ENCODE results near the gene KASH5.

Gene KASH5

DNA sequence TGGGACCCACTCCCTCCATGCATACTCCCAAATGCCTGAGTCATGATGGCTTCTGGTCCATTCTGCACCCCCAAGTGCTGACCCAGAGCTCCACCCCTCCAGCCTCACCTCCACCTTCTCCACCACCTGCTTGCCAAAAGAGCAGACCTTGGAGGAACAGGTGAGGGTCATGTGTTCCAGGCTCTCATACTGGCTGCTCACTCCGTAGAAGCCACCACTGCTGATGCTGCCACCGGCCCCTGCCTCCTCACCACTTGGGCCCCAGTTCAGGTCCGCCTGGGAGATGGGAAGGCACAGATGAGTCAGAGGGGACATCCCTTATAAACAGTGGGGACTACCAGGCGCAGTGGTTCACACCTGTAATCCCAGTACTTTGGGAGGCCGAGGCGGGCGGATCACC lies 44.9 kb upstream of the KASH5 start:
- Histone ChIP-seq H3K36me3 (ENCODE audit: control insufficient read depth in 2 of 2, insufficient read depth in 1 of 2, low read length in 2 of 2) (peaks cover 28 to 69% of the 10 kb centered on the region in 2 experiments), H3K9me3 (ENCODE audit: control insufficient read depth, insufficient read depth, low read depth, low read length) (no peaks in the 10 kb centered on the region), H3K4me1 (ENCODE audit: control insufficient read depth, insufficient read depth, low read length) (peaks cover 7% of the 10 kb centered on the region; the same call in 1 of the 2 replicates), H3K4me3 (ENCODE audit: low read depth, low read length) (no peak overlapping the region), H3K27ac (ENCODE audit: extremely low read depth, low read depth, low read length) (no peak overlapping the region)
- no peak for TF ChIP-seq ZNF121 (tag by site-specific recombination; IDR thresholded peaks at IDR 0.05)
- TF ChIP-seq ZNF211 (tag by site-specific recombination; IDR thresholded peaks at IDR 0.05; ENCODE audit: low read depth): no peak
- TF ChIP-seq ZNF473 (tag by site-specific recombination; IDR thresholded peaks at IDR 0.05): no peak
- no peak for TF ChIP-seq ZFHX2 (tag by site-specific recombination; conservative IDR thresholded peaks at IDR 0.05)
- no peak for TF ChIP-seq ZNF76 (tag by site-specific recombination; IDR thresholded peaks at IDR 0.05; ENCODE audit: borderline replicate concordance, low read depth)
- TF ChIP-seq RBAK (tag by site-specific recombination; IDR thresholded peaks at IDR 0.05): no peak
- TF ChIP-seq ZNF157 (tag by site-specific recombination; IDR thresholded peaks at IDR 0.05): no peak
- TF ChIP-seq, protein P1, sequence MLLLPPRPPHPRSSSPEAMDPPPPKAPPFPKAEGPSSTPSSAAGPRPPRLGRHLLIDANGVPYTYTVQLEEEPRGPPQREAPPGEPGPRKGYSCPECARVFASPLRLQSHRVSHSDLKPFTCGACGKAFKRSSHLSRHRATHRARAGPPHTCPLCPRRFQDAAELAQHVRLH (tag by site-specific recombination; IDR thresholded peaks at IDR 0.05): no peak
- TF ChIP-seq, protein P2, sequence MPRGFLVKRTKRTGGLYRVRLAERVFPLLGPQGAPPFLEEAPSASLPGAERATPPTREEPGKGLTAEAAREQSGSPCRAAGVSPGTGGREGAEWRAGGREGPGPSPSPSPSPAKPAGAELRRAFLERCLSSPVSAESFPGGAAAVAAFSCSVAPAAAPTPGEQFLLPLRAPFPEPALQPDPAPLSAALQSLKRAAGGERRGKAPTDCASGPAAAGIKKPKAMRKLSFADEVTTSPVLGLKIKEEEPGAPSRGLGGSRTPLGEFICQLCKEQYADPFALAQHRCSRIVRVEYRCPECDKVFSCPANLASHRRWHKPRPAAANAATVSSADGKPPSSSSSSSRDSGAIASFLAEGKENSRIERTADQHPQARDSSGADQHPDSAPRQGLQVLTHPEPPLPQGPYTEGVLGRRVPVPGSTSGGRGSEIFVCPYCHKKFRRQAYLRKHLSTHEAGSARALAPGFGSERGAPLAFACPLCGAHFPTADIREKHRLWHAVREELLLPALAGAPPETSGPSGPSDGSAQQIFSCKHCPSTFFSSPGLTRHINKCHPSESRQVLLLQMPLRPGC (tag by site-specific recombination; IDR thresholded peaks at IDR 0.05): no peak
- no peak for TF ChIP-seq ZNF366 (tag by site-specific recombination; conservative IDR thresholded peaks at IDR 0.05)
- TF ChIP-seq, protein P3, sequence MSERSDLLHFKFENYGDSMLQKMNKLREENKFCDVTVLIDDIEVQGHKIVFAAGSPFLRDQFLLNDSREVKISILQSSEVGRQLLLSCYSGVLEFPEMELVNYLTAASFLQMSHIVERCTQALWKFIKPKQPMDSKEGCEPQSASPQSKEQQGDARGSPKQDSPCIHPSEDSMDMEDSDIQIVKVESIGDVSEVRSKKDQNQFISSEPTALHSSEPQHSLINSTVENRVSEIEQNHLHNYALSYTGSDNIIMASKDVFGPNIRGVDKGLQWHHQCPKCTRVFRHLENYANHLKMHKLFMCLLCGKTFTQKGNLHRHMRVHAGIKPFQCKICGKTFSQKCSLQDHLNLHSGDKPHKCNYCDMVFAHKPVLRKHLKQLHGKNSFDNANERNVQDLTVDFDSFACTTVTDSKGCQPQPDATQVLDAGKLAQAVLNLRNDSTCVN (tag by site-specific recombination; optimal IDR thresholded peaks at IDR 0.05): no peak
- TF ChIP-seq ZNF19 (tag by site-specific recombination; IDR thresholded peaks at IDR 0.05; ENCODE audit: low read depth): no peak
- no peak for TF ChIP-seq ZNF174 (tag by site-specific recombination; IDR thresholded peaks at IDR 0.05)
- TF ChIP-seq ZNF596 (tag by site-specific recombination; IDR thresholded peaks at IDR 0.05): no peak
- no peak for TF ChIP-seq ZNF521 (tag by site-specific recombination; IDR thresholded peaks at IDR 0.05)
- TF ChIP-seq KLF1 (tag by site-specific recombination; IDR thresholded peaks at IDR 0.05): no peak
- no peak for TF ChIP-seq ZSCAN23 (tag by site-specific recombination; IDR thresholded peaks at IDR 0.05)
- TF ChIP-seq, protein P4, sequence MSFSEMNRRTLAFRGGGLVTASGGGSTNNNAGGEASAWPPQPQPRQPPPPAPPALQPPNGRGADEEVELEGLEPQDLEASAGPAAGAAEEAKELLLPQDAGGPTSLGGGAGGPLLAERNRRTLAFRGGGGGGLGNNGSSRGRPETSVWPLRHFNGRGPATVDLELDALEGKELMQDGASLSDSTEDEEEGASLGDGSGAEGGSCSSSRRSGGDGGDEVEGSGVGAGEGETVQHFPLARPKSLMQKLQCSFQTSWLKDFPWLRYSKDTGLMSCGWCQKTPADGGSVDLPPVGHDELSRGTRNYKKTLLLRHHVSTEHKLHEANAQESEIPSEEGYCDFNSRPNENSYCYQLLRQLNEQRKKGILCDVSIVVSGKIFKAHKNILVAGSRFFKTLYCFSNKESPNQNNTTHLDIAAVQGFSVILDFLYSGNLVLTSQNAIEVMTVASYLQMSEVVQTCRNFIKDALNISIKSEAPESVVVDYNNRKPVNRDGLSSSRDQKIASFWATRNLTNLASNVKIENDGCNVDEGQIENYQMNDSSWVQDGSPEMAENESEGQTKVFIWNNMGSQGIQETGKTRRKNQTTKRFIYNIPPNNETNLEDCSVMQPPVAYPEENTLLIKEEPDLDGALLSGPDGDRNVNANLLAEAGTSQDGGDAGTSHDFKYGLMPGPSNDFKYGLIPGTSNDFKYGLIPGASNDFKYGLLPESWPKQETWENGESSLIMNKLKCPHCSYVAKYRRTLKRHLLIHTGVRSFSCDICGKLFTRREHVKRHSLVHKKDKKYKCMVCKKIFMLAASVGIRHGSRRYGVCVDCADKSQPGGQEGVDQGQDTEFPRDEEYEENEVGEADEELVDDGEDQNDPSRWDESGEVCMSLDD (tag by site-specific recombination; IDR thresholded peaks at IDR 0.05): no peak
- TF ChIP-seq KLF8 (tag by site-specific recombination; IDR thresholded peaks at IDR 0.05): no peak
- TF ChIP-seq, protein P5, sequence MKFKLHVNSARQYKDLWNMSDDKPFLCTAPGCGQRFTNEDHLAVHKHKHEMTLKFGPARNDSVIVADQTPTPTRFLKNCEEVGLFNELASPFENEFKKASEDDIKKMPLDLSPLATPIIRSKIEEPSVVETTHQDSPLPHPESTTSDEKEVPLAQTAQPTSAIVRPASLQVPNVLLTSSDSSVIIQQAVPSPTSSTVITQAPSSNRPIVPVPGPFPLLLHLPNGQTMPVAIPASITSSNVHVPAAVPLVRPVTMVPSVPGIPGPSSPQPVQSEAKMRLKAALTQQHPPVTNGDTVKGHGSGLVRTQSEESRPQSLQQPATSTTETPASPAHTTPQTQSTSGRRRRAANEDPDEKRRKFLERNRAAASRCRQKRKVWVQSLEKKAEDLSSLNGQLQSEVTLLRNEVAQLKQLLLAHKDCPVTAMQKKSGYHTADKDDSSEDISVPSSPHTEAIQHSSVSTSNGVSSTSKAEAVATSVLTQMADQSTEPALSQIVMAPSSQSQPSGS (tag by site-specific recombination; IDR thresholded peaks at IDR 0.05; ENCODE audit: low read depth): no peak
- CTCF ChIA-PET: interaction anchor here (1.5 kb wide), 1 partner anchor 42 kb away, joined by 4 read pairs; no protein-coding TSS in a partner anchor
- POLR2A ChIA-PET: interaction anchor here (1.1 kb wide), 1 partner anchor 11 kb away, joined by 4 read pairs; no protein-coding TSS in a partner anchor

Measured in HEK293 (cell line).